Embryonic facial prominence (tissue), 1 donor: Measurements from ENCODE around the gene FOXC1.
A peak's percentile ranks its signal among the peaks of the same experiment; 100 is the strongest.

ENCODE experiments used
- DNase-seq: peaks from one replicate; pipeline ENCODE4 v3.0.0-alpha.2; 2016; ENCODE audit errors: extremely low spot score

FOXC1 gene

GRCh38 chr6:1584996-1585668, 24.6 kb upstream of the FOXC1 start:
- DNase-seq: no peak

GRCh38 chr6:1585669-1586049, 24.1 kb upstream of the FOXC1 start:
- DNase-seq: no peak

GRCh38 chr6:1586256-1586655, 23.5 kb upstream of the FOXC1 start:
- no peak for DNase-seq

GRCh38 chr6:1586861-1587450, 22.8 kb upstream of the FOXC1 start:
- no peak for DNase-seq

GRCh38 chr6:1587546-1587945, 22.2 kb upstream of the FOXC1 start:
- DNase-seq: no peak

GRCh38 chr6:1587977-1588376, 21.7 kb upstream of the FOXC1 start:
- DNase-seq: no peak

- DNase-seq: no peak
Observed at GRCh38 chr6:1589208-1589607, 20.5 kb upstream of the FOXC1 start.

- DNase-seq: no peak
Observed at GRCh38 chr6:1590580-1590979, 19.1 kb upstream of the FOXC1 start.

GRCh38 chr6:1591243-1591642, 18.5 kb upstream of the FOXC1 start:
- no peak for DNase-seq

GRCh38 chr6:1591926-1592325, 17.8 kb upstream of the FOXC1 start:
- DNase-seq: no peak

GRCh38 chr6:1592852-1593251, 16.9 kb upstream of the FOXC1 start:
- no peak for DNase-seq

- no peak for DNase-seq
Observed at GRCh38 chr6:1593286-1593957, 16.3 kb upstream of the FOXC1 start.

- DNase-seq: no peak
Observed at GRCh38 chr6:1593958-1594314, 15.8 kb upstream of the FOXC1 start.

GRCh38 chr6:1594445-1595200, 15.1 kb upstream of the FOXC1 start:
- DNase-seq: no peak

- no peak for DNase-seq
Observed at GRCh38 chr6:1595271-1596087, 14.2 kb upstream of the FOXC1 start.

GRCh38 chr6:1596088-1596852, 13.4 kb upstream of the FOXC1 start:
- DNase-seq: peak; percentile 80

- DNase-seq: no peak
Observed at GRCh38 chr6:1597121-1597744, 12.5 kb upstream of the FOXC1 start.

GRCh38 chr6:1597924-1598323, 11.8 kb upstream of the FOXC1 start:
- no peak for DNase-seq

GRCh38 chr6:1598433-1598832, 11.3 kb upstream of the FOXC1 start:
- no peak for DNase-seq

- no peak for DNase-seq
Observed at GRCh38 chr6:1598886-1599285, 10.8 kb upstream of the FOXC1 start.

GRCh38 chr6:1599469-1599868, 10.2 kb upstream of the FOXC1 start:
- no peak for DNase-seq
